ENCODE results near the gene BMP6.
"Not testable (repeated sequence)": the region's sequence is repeated elsewhere in the genome, so short reads cannot be mapped to it uniquely, and the experiment has no call there.

Gene BMP6

GRCh38 chr6:7886132-7886531, 160.2 kb downstream of the BMP6 start:
- H3K4me3 ChIP-seq (replicated peaks; ENCODE audit: low read depth, low read length) = no peak overlapping the region
- no peak for TF ChIP-seq CTCF (IDR thresholded peaks at IDR 0.05; ENCODE audit: low read length, missing control alignments)

DNA sequence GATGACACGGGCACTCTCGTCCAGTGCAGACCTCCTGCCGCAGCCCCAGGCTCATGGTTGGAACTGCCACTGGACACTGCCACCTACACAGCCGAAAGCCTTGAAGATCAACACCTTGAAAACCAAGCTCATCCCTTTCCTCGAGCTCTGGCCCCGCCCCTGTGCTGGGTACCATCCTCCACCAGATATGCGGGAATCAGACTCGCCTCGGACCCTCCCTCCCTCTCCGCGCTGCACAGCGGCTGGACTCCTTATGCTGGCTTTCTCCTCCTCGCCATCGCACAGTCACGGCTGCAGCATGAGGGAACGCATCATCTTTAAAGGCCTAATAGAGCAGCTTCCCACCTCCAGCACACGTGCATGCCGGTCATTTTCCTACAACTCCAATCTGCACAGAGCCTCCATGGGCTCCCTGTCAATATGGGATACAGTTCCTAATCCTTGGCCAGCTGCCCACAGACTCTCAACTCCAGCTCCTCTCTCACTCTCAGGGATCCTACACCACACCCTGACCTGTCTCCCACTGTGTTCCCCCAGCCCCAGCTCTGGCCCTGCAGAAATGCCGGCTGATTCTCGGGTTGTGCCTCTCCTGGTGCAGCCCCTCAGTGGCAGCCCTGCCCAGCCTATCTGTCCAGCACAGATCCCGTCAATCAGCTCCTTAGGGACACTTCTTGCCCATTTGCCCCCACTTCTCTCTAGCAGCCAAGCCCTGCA, 161.5 kb downstream of the BMP6 start:
- no peak overlapping the region for H3K4me3 ChIP-seq (replicated peaks; ENCODE audit: low read depth, low read length)

More at GRCh38 chr6:7886132-7886531, 160.2 kb downstream of the BMP6 start:
- DNase-seq (ENCODE audit: low read depth) = no peak

GRCh38 chr6:7888587-7889357, 162.9 kb downstream of the BMP6 start:
- TF ChIP-seq CTCF (IDR thresholded peaks at IDR 0.05; ENCODE audit: low read length, missing control alignments) = no peak
- H3K4me3 ChIP-seq (replicated peaks; ENCODE audit: low read depth, low read length) = no peak overlapping the region
- no peak for DNase-seq (ENCODE audit: low read depth)

More for the DNA sequence above, 161.5 kb downstream of the BMP6 start:
- TF ChIP-seq CTCF (IDR thresholded peaks at IDR 0.05; ENCODE audit: low read length, missing control alignments) = no peak
- no peak for DNase-seq (ENCODE audit: low read depth)

GRCh38 chr6:7891078-7891872, 165.4 kb downstream of the BMP6 start:
- no peak for DNase-seq (ENCODE audit: low read depth)
- no peak for TF ChIP-seq CTCF (IDR thresholded peaks at IDR 0.05; ENCODE audit: low read length, missing control alignments)
- no peak overlapping the region for H3K4me3 ChIP-seq (replicated peaks; ENCODE audit: low read depth, low read length)

GRCh38 chr6:7892367-7892766, 166.5 kb downstream of the BMP6 start:
- not testable (repeated sequence) for H3K4me3 ChIP-seq (replicated peaks; ENCODE audit: low read depth, low read length); DNase-seq (ENCODE audit: low read depth)

DNA sequence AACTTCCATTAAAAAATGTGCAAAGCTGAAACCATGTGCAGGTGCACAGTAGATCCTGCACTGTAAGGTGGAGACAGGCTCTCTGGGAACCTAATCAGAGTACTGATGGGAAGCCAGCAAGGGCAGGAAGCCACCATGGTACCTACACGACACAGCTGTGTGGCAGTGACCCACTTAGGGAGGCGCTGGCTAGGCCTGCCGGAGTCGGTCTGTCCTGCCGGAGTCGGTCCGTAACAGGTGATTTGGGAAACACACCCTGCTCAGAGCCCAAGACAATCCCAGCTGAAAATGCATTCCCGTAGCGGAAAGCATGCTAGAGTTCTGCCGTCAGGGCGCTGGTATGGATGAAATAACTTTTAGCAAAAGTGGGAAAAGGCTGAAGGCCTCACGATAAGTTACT, 167.4 kb downstream of the BMP6 start:
- H3K4me3 ChIP-seq (replicated peaks; ENCODE audit: low read depth, low read length) = no peak overlapping the region
- no peak for DNase-seq (ENCODE audit: low read depth)
- TF ChIP-seq CTCF (IDR thresholded peaks at IDR 0.05; ENCODE audit: low read length, missing control alignments) = no peak

Data from fibroblast of pulmonary artery (primary cell).